K562 (cell line): ENCODE measurements around the gene PRKCQ. TPM values are rescaled to one million over a fixed set of nuclear protein-coding genes. Genes with fewer than 3 reads are reported as not detected.

Experiments used
- ARNT ChIP-seq, 2 experiments: fragments of 450-650 bp; IDR thresholded peaks; 2 replicates each; pipeline ENCODE4 v1.6.1; 2016; ENCODE audit warnings: mild to moderate bottlenecking in 1 of 2
- ATF7 ChIP-seq: fragments of 450-650 bp; IDR thresholded peaks from 2 replicates; pipeline ENCODE4 v1.7.1; 2014; ENCODE audit warnings: mild to moderate bottlenecking, moderate library complexity
- BMI1 ChIP-seq: fragments of 150-350 bp; IDR thresholded peaks from 2 replicates; pipeline ENCODE4 v1.6.1; 2014; ENCODE audit warnings: low read length
- CBX1 ChIP-seq: sonication (generic); IDR thresholded peaks from 2 replicates; pipeline ENCODE4 v1.6.1; 2016; ENCODE audit warnings: antibody characterized with exemption, low read depth, mild to moderate bottlenecking
- CGGBP1 ChIP-seq: fragments of 250-450 bp; sonication (Bioruptor Pico); IDR thresholded peaks from 2 replicates; pipeline ENCODE4 v1.9.0; 2021; ENCODE audit warnings: mild to moderate bottlenecking
- DPF2 ChIP-seq: fragments of 450-650 bp; IDR thresholded peaks from 2 replicates; pipeline ENCODE4 v1.6.1; 2016
- E2F4 ChIP-seq: sonication (generic); formaldehyde crosslinking; IDR thresholded peaks from 2 replicates; pipeline ENCODE4 v1.8.0; 2022; ENCODE audit warnings: mild to moderate bottlenecking, low read depth, missing genetic modification reagents
- ILF3 ChIP-seq: fragments of 450-650 bp; IDR thresholded peaks from 2 replicates; pipeline ENCODE4 v1.6.1; 2018; ENCODE audit warnings: antibody characterized with exemption, mild to moderate bottlenecking, moderate library complexity, borderline replicate concordance
- MAFG ChIP-seq: fragments of 450-650 bp; conservative IDR thresholded peaks from 2 replicates; pipeline ENCODE4 v1.6.1; 2016; ENCODE audit warnings: missing genetic modification characterization, missing compliant biosample characterization
- MNT ChIP-seq, 2 experiments: fragments of 450-650 bp; conservative IDR thresholded peaks; 2 replicates each; pipeline ENCODE4 v1.6.1; 2017; ENCODE audit warnings: mild to moderate bottlenecking in 2 of 2, moderate library complexity in 2 of 2
- NBN ChIP-seq: fragments of 450-650 bp; IDR thresholded peaks from 2 replicates; pipeline ENCODE4 v1.6.1; 2016; ENCODE audit warnings: low read depth, mild to moderate bottlenecking
- NFYB ChIP-seq: IDR thresholded peaks from 2 replicates; pipeline ENCODE4 v1.6.1; 2011; ENCODE audit warnings: mild to moderate bottlenecking, moderate library complexity; ENCODE audit not compliant: insufficient read length; ENCODE audit errors: extremely low read depth
- POLR2A ChIP-seq: fragments of 450-650 bp; conservative IDR thresholded peaks from 2 replicates; pipeline ENCODE4 v1.6.1; 2016
- POLR2G ChIP-seq: fragments of 200-400 bp; formaldehyde crosslinking; IDR thresholded peaks from 2 replicates; pipeline ENCODE4 v1.6.1; 2017; ENCODE audit warnings: low read depth, mild to moderate bottlenecking, antibody characterized with exemption, low read length, moderate library complexity
- RFX7 ChIP-seq: fragments of 250-450 bp; sonication (Bioruptor Pico); IDR thresholded peaks from 2 replicates; pipeline ENCODE4 v1.5.1; 2021; ENCODE audit warnings: mild to moderate bottlenecking
- SFPQ ChIP-seq: fragments of 200-400 bp; formaldehyde crosslinking; IDR thresholded peaks from 2 replicates; pipeline ENCODE4 v1.6.1; 2017; ENCODE audit warnings: mild to moderate bottlenecking, low read depth, low read length, moderate library complexity
- TEAD2 ChIP-seq: fragments of 450-650 bp; IDR thresholded peaks from 2 replicates; pipeline ENCODE4 v1.6.1; 2016; ENCODE audit warnings: missing genetic modification characterization, control low read depth, missing compliant biosample characterization
- ZFP36 ChIP-seq: fragments of 150-350 bp; IDR thresholded peaks from 2 replicates; pipeline ENCODE4 v1.6.1; 2018; ENCODE audit warnings: low read length, low read depth; ENCODE audit not compliant: partially characterized antibody
- ZNF41 ChIP-seq: fragments of 250-450 bp; sonication (Bioruptor Pico); conservative IDR thresholded peaks from 2 replicates; pipeline ENCODE4 v1.4.0; 2020; ENCODE audit warnings: mild to moderate bottlenecking
- ZNF655 ChIP-seq: fragments of 250-450 bp; sonication (Bioruptor Pico); IDR thresholded peaks from 2 replicates; pipeline ENCODE4 v1.5.0; 2021
- ZNF695 ChIP-seq: fragments of 450-650 bp; formaldehyde crosslinking; IDR thresholded peaks from 2 replicates; pipeline ENCODE4 v1.4.0; 2020; ENCODE audit warnings: mild to moderate bottlenecking, moderate library complexity
- polyA plus RNA-seq, 8 experiments: library from polyadenylated mRNA; depleted of rRNA in 4 of 8; stranded (reverse) in 5 of 8; unstranded in 3 of 8; fragments of >200 nt; fragmentation: Nextera tagmentation in 2 of 8; fragmentation: Illumina TruSeq in 1 of 8; extraction: Ambion mirVana in 2 of 8; extraction: Trizol in 1 of 8; gene quantifications; 2 replicates each; pipeline versions ENCODE4 v1.2.1 to v1.2.3, GENCODE V29; 2011 to 2014; ENCODE audit warnings: inconsistent platforms in 1 of 8, missing spikeins in 1 of 8
- total RNA-seq, 7 experiments: library from RNA; depleted of rRNA in 6 of 7; stranded (reverse); fragments of >200 nt in 6 of 7; fragmentation: Illumina TruSeq in 2 of 7; extraction: Trizol in 2 of 7; gene quantifications; 2 replicates each; pipeline versions ENCODE4 v1.2.1 to v1.2.3, GENCODE V29; 2011 to 2021; ENCODE audit warnings: low replicate concordance in 1 of 7

PRKCQ gene
- total and polyA plus RNA-seq, 9 of the 15 experiments (the other 6 are each of a cell fraction or from before 2014, with no cell fraction given): 4.4 to 23.3 (median 14.6) TPM

- TF ChIP-seq BMI1: no peak
- TF ChIP-seq SFPQ: no peak
- TF ChIP-seq RFX7 (CRISPR knock-in tag): no peak
- 0 out of 2 replicates have a peak, but pooled peaks have one; percentile 21 for TF ChIP-seq NBN
- peak; percentile 35 for TF ChIP-seq NFYB
- TF ChIP-seq ARNT (IDR thresholded peaks at IDR 0.05): peak in 1 of 2 experiments; percentile 46; a peak in 1 of 4 replicates
- no peak for TF ChIP-seq ZNF655 (CRISPR knock-in tag)
- peak; percentile 51 for TF ChIP-seq MAFG
- peak; percentile 47 for TF ChIP-seq ZFP36
- peak; percentile 82; the same call in 1 of the 2 replicates for TF ChIP-seq ATF7
- no peak for TF ChIP-seq TEAD2 (tag)
- TF ChIP-seq MNT (conservative IDR thresholded peaks at IDR 0.05): 0 out of 4 replicates have a peak, but pooled peaks of 1 of the 2 experiments have one; percentile 4
- TF ChIP-seq ZNF695: no peak
- no peak for TF ChIP-seq CGGBP1 (CRISPR knock-in tag)
- peak; percentile 54; the same call in 1 of the 2 replicates for TF ChIP-seq DPF2
- TF ChIP-seq ILF3: no peak
- TF ChIP-seq CBX1: no peak
- TF ChIP-seq ZNF41 (CRISPR knock-in tag): no peak
- peak; percentile 78 for TF ChIP-seq POLR2A
- no peak for TF ChIP-seq POLR2G
- TF ChIP-seq E2F4 (CRISPR knock-in tag): no peak
These were observed 1.7 kb upstream of the PRKCQ start (continued) for GRCh38 chr10:6581778-6582228.
